ENCODE measurements around the gene PPIG.

- TF ChIP-seq POLR2A (IDR thresholded peaks at IDR 0.05; ENCODE audit: extremely low read depth, insufficient read length): no peak
- no peak for TF ChIP-seq CTCF (IDR thresholded peaks at IDR 0.05; ENCODE audit: low read depth, low read length)
These were observed 99.4 kb downstream of the PPIG start for GRCh38 chr2:169683425-169684134.

Measured in NB4 (cell line).